ENCODE data around the gene SATB2. TPM values are rescaled to one million over a fixed set of nuclear protein-coding genes. Genes with fewer than 3 reads are reported as not detected.

The SATB2 gene
- polyA plus RNA-seq, 1 of the 3 experiments (the other 2 are of a cell fraction), result 0.13 TPM

DNA sequence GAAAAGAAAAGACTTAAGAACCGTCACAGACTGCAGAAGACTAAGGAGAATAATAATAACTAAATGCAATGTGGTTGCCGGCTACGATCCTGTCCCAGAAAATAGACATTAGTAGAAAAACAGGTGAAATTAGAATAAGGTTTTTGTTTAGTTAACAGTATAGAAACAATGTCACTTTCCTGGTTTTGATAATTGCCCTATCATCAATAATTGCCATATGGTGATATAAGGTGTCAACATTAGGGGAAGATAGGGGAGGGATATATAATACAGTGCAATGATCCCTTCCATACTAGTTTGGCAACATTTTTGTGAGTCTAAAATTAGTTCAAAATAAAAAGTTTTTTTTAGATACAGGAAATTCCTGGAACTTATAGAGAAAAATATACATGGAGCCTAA is 144.8 kb downstream of the SATB2 start (continued):
- TF ChIP-seq, protein P1, sequence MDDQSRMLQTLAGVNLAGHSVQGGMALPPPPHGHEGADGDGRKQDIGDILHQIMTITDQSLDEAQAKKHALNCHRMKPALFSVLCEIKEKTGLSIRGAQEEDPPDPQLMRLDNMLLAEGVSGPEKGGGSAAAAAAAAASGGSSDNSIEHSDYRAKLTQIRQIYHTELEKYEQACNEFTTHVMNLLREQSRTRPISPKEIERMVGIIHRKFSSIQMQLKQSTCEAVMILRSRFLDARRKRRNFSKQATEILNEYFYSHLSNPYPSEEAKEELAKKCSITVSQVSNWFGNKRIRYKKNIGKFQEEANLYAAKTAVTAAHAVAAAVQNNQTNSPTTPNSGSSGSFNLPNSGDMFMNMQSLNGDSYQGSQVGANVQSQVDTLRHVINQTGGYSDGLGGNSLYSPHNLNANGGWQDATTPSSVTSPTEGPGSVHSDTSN (IDR thresholded peaks at IDR 0.05), result no peak
- TF ChIP-seq RFX5 (IDR thresholded peaks at IDR 0.05; ENCODE audit: low read length) (no peak), YY1 (IDR thresholded peaks at IDR 0.05; ENCODE audit: low read depth) (no peak)

DNA sequence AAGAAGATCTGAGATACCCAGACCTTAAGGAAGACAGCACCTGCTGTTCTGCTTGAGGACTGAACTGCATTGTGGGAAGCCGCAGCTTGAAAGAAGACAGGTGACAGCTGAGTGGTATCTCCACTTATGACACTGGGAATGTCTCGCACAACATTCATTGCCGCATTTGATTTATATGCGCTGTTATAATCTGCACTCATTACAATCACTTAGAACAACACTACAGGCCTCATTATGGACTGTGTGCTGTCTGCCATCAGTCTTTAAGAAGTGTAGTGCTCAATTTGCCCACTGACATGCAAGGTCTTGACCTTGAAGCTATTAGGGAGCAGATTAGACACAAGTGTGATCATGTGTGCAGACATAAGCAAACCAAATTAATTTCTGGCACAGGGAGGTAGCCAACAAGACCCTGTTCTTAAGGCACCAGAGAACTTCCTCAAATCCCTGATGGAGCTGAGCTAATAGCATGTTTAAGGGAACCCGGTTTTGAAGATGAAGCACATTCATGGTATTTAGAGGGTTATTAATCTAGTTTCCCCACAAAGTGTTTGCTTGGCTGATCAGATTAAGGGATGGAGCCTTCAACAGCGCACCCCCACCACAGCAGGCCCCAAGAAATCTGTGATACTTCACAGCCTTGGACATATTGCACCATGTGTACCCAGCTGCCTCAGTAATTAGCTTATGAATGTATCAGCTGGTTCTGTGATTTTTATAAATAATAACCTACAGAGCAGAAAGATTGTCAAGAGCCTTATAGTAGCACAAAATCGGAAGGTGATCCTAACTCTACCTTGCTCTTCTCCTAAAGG is 146.8 kb downstream of the SATB2 start:
- WGBS (ENCODE audit: low lambda C conversion rate), result 41% methylated on average over 7 of the region's 7 CpGs
- TF ChIP-seq EZH2phosphoT487 (IDR thresholded peaks at IDR 0.05; ENCODE audit: borderline replicate concordance, low read depth), result no peak
- TF ChIP-seq POLR2AphosphoS5 (IDR thresholded peaks at IDR 0.05; ENCODE audit: low read depth, low read length), result no peak
- no peak for TF ChIP-seq FOSL2 (IDR thresholded peaks at IDR 0.05; ENCODE audit: borderline replicate concordance, low read depth)
- no peak for TF ChIP-seq SMC3 (IDR thresholded peaks at IDR 0.05; ENCODE audit: low read depth, low read length)
- Histone ChIP-seq H3K4me3 (ENCODE audit: low read depth in 2 of 2, low read length in 1 of 2) (no peak overlapping the region), H4K20me1 (ENCODE audit: insufficient read depth) (no peaks in the 10 kb centered on the region), H3K9ac (no peak overlapping the region), H3K4me1 (ENCODE audit: control insufficient read depth in 1 of 2, insufficient read depth in 2 of 2, low read depth in 1 of 2, low read length in 1 of 2) (no peaks in the 10 kb centered on the region; a peak in 1 of 4 replicates), H3K36me3 (replicated peaks in 1 of 2; ENCODE audit: control insufficient read depth in 1 of 2, insufficient read depth in 2 of 2, low read length in 1 of 2) (no peaks in the 10 kb centered on the region), H3K27me3 (ENCODE audit: insufficient read depth) (0 out of 2 replicates have a peak, but pooled peaks cover 5% of the 10 kb centered on the region), H3K4me2 (no peak overlapping the region), H3K79me2 (ENCODE audit: insufficient read depth) (no peaks in the 10 kb centered on the region), H3K9me3 (no peaks in the 10 kb centered on the region), H3K27ac (ENCODE audit: low read depth in 2 of 2, low read length in 1 of 2) (no peak overlapping the region), H3F3A (replicated peaks; ENCODE audit: insufficient read depth) (no peaks in the 10 kb centered on the region), H2AFZ (ENCODE audit: low read depth) (no peak overlapping the region), H3K9me2 (no peaks in the 10 kb centered on the region)
- DNase-seq, result no peak
- CTCF ChIA-PET, result no interaction called here
- POLR2A ChIA-PET, result no interaction called here

DNA sequence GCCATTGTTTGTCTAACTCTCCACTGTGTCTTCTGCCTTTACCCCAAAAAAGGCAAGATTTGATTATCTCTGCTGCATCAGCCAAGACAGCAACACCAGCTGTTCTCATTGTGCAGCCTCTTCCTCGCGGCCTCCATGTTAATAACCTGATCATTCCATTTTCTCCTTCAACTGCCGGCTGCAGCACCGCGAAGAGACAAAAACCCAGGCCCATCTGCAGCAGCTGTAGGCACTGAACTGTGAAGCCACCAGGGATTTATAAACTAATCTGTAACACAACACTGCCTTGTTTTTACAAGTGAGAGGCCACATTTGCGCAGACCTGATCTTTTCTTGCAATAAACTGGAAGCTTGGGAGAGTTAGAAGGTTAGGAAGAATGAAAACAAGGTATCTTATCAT is 147.8 kb downstream of the SATB2 start:
- CTCF ChIA-PET, result no interaction called here
- Histone ChIP-seq H3K79me2 (ENCODE audit: insufficient read depth) (no peaks in the 10 kb centered on the region), H3K36me3 (replicated peaks in 1 of 2; ENCODE audit: control insufficient read depth in 1 of 2, insufficient read depth in 2 of 2, low read length in 1 of 2) (no peaks in the 10 kb centered on the region), H4K20me1 (ENCODE audit: insufficient read depth) (no peaks in the 10 kb centered on the region), H3K4me1 (ENCODE audit: control insufficient read depth in 1 of 2, insufficient read depth in 2 of 2, low read depth in 1 of 2, low read length in 1 of 2) (no peaks in the 10 kb centered on the region; a peak in 1 of 4 replicates), H3K9me2 (no peaks in the 10 kb centered on the region), H3K9ac (no peak overlapping the region), H3K27ac (ENCODE audit: low read depth in 2 of 2, low read length in 1 of 2) (no peak overlapping the region), H3K27me3 (ENCODE audit: insufficient read depth) (0 out of 2 replicates have a peak, but pooled peaks cover 5% of the 10 kb centered on the region), H3K4me2 (no peak overlapping the region), H3K4me3 (ENCODE audit: low read depth in 2 of 2, low read length in 1 of 2) (no peak overlapping the region), H3K9me3 (no peaks in the 10 kb centered on the region), H2AFZ (ENCODE audit: low read depth) (no peak overlapping the region), H3F3A (replicated peaks; ENCODE audit: insufficient read depth) (no peaks in the 10 kb centered on the region)
- no peak for DNase-seq
- TF ChIP-seq RXRA (IDR thresholded peaks at IDR 0.05; ENCODE audit: borderline replicate concordance, low read depth), result no peak
- no peak for TF ChIP-seq TAF1 (IDR thresholded peaks at IDR 0.05; ENCODE audit: borderline replicate concordance, low read depth, low read length)
- TF ChIP-seq, protein P2, sequence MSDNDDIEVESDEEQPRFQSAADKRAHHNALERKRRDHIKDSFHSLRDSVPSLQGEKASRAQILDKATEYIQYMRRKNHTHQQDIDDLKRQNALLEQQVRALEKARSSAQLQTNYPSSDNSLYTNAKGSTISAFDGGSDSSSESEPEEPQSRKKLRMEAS (IDR thresholded peaks at IDR 0.05; ENCODE audit: low read depth), result no peak
- no peak for TF ChIP-seq EZH2phosphoT487 (IDR thresholded peaks at IDR 0.05; ENCODE audit: borderline replicate concordance, low read depth)
- no peak for TF ChIP-seq RAD21 (IDR thresholded peaks at IDR 0.05; ENCODE audit: low read length)
- no peak for TF ChIP-seq MEF2A (IDR thresholded peaks at IDR 0.05; ENCODE audit: borderline replicate concordance, low read depth)
- no peak for TF ChIP-seq GABPA (IDR thresholded peaks at IDR 0.05; ENCODE audit: low read depth)
- TF ChIP-seq CHD2 (IDR thresholded peaks at IDR 0.05; ENCODE audit: low read length, partially characterized antibody), result no peak
- no peak for TF ChIP-seq NRF1 (IDR thresholded peaks at IDR 0.05; ENCODE audit: low read depth, low read length)
- TF ChIP-seq ELF1 (IDR thresholded peaks at IDR 0.05), result no peak
- no peak for TF ChIP-seq TEAD4 (IDR thresholded peaks at IDR 0.05; ENCODE audit: borderline replicate concordance, insufficient read depth)
- TF ChIP-seq EP300 (IDR thresholded peaks at IDR 0.05; ENCODE audit: borderline replicate concordance in 1 of 2, low read depth in 1 of 2, low read length in 1 of 2), result no peak
- TF ChIP-seq, protein P3, sequence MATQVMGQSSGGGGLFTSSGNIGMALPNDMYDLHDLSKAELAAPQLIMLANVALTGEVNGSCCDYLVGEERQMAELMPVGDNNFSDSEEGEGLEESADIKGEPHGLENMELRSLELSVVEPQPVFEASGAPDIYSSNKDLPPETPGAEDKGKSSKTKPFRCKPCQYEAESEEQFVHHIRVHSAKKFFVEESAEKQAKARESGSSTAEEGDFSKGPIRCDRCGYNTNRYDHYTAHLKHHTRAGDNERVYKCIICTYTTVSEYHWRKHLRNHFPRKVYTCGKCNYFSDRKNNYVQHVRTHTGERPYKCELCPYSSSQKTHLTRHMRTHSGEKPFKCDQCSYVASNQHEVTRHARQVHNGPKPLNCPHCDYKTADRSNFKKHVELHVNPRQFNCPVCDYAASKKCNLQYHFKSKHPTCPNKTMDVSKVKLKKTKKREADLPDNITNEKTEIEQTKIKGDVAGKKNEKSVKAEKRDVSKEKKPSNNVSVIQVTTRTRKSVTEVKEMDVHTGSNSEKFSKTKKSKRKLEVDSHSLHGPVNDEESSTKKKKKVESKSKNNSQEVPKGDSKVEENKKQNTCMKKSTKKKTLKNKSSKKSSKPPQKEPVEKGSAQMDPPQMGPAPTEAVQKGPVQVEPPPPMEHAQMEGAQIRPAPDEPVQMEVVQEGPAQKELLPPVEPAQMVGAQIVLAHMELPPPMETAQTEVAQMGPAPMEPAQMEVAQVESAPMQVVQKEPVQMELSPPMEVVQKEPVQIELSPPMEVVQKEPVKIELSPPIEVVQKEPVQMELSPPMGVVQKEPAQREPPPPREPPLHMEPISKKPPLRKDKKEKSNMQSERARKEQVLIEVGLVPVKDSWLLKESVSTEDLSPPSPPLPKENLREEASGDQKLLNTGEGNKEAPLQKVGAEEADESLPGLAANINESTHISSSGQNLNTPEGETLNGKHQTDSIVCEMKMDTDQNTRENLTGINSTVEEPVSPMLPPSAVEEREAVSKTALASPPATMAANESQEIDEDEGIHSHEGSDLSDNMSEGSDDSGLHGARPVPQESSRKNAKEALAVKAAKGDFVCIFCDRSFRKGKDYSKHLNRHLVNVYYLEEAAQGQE (IDR thresholded peaks at IDR 0.05; ENCODE audit: low read depth, low read length), result no peak
- no peak for TF ChIP-seq MXI1 (IDR thresholded peaks at IDR 0.05; ENCODE audit: low read depth, low read length)
- TF ChIP-seq YY1 (IDR thresholded peaks at IDR 0.05; ENCODE audit: low read depth), result no peak
- POLR2A ChIA-PET, result no interaction called here
- 23% methylated on average over 6 of the region's 6 CpGs for WGBS (ENCODE audit: low lambda C conversion rate)
